Muscle of leg (tissue), 16 donors: ENCODE results near the gene SOX1. TPM values are rescaled to one million over a fixed set of nuclear protein-coding genes. Genes with fewer than 3 reads are reported as not detected.

Experiments
- DNase-seq: peaks from one replicate; pipeline ENCODE4 v3.0.0; 2013
- H3K27ac ChIP-seq: one replicate; pipeline ENCODE4 v1.5.1; 2013; ENCODE audit warnings: mild to moderate bottlenecking, low read length, control low read depth
- H3K27me3 ChIP-seq: one replicate; pipeline ENCODE4 v1.6.1; 2013; ENCODE audit warnings: low read length; ENCODE audit not compliant: control insufficient read depth, insufficient read depth
- H3K36me3 ChIP-seq: one replicate; pipeline ENCODE4 v1.6.1; 2013; ENCODE audit warnings: low read length; ENCODE audit not compliant: control insufficient read depth, insufficient read depth
- H3K4me1 ChIP-seq: one replicate; pipeline ENCODE4 v1.6.1; 2013; ENCODE audit warnings: low read length; ENCODE audit not compliant: control insufficient read depth, insufficient read depth
- H3K4me3 ChIP-seq: one replicate; pipeline ENCODE4 v1.5.1; 2013; ENCODE audit warnings: low read length, control low read depth
- H3K9me3 ChIP-seq: replicated peaks from 2 replicates; pipeline ENCODE4 v1.6.1; 2013; ENCODE audit warnings: low read depth, low read length; ENCODE audit not compliant: control insufficient read depth
- WGBS: methylation state at CpG from one replicate; pipeline ENCODE4 v1.1.5; 2013; ENCODE audit warnings: missing lambda C conversion rate; ENCODE audit not compliant: insufficient coverage; 5-methylcytosine and 5-hydroxymethylcytosine counted together
- long read RNA-seq, 11 donors: transcript quantifications; one replicate each; lab custom pipeline, GENCODE V29; 2026
- polyA plus RNA-seq, 8 donors: library from polyadenylated mRNA; unstranded; fragments of 120-200 nt; gene quantifications; one replicate each; pipeline versions ENCODE4 v1.2.1 to v1.2.3, GENCODE V29; 2013; ENCODE audit warnings: inconsistent platforms in 1 of 8, low replicate concordance in 1 of 8; ENCODE audit not compliant: insufficient read length in 8 of 8, insufficient read depth in 1 of 8
- total RNA-seq: library from RNA; stranded (reverse); fragments of 120-200 nt; gene quantifications from one replicate; pipeline ENCODE4 v1.2.4, GENCODE V29; 2013

Gene SOX1
- total RNA-seq: 0.04 TPM
- polyA plus RNA-seq: under 1 TPM in 2 of 8 donors, not detected in 6; 0.05 to 0.08 TPM
- long read RNA-seq, donor 1: 0 reads
- long read RNA-seq, donor 2: 0 reads
- long read RNA-seq, donor 3: 0 reads
- long read RNA-seq, donor 4: 0 reads
- long read RNA-seq, donor 5: 0 reads
- long read RNA-seq, donor 6: 0 reads
- long read RNA-seq, donor 7: 0 reads
- long read RNA-seq, donor 8: 0 reads
- long read RNA-seq, donor 9: 0 reads
- long read RNA-seq, donor 10: 0 reads
- long read RNA-seq, donor 11: 0 reads

- Histone ChIP-seq H3K4me1 (peaks cover 15% of the 10 kb centered on the region), H3K27ac (no peak within 1 kb of the TSS), H3K36me3 (no peaks in the 10 kb centered on the region), H3K4me3 (peak within 1 kb of the TSS; percentile 17), H3K9me3 (no peaks in the 10 kb centered on the region), H3K27me3 (peaks cover 83% of the 10 kb centered on the region)
- WGBS: 1% methylated on average over 46 of the region's 66 CpGs
- DNase-seq: peak; percentile 34
These were observed at the start of gene SOX1 for GRCh38 chr13:112067116-112067741. Gene SOX1, plus strand, starts transcription at chr13:112067149. Its CDS starts 510 bp downstream, at chr13:112067659.

GRCh38 chr13:112024577-112024976, 42.4 kb upstream of the SOX1 start:
- Histone ChIP-seq H3K9me3 (no peaks in the 10 kb centered on the region), H3K36me3 (no peaks in the 10 kb centered on the region), H3K4me1 (no peaks in the 10 kb centered on the region), H3K4me3 (no peak overlapping the region), H3K27ac (no peak overlapping the region), H3K27me3 (peaks cover 19% of the 10 kb centered on the region)
- 92% methylated on average over 6 of the region's 11 CpGs for WGBS
- no peak for DNase-seq

- no peak for DNase-seq
- H3K9me3 ChIP-seq: no peaks in the 10 kb centered on the region
- H3K27ac ChIP-seq: no peak overlapping the region
- H3K4me1 ChIP-seq: peaks cover 5% of the 10 kb centered on the region
- 81% methylated on average over 11 of the region's 11 CpGs for WGBS
- no peak overlapping the region for H3K4me3 ChIP-seq
- no peaks in the 10 kb centered on the region for H3K36me3 ChIP-seq
- H3K27me3 ChIP-seq: peaks cover 26% of the 10 kb centered on the region
These were observed 39.7 kb upstream of the SOX1 start for GRCh38 chr13:112027250-112027649.

DNA sequence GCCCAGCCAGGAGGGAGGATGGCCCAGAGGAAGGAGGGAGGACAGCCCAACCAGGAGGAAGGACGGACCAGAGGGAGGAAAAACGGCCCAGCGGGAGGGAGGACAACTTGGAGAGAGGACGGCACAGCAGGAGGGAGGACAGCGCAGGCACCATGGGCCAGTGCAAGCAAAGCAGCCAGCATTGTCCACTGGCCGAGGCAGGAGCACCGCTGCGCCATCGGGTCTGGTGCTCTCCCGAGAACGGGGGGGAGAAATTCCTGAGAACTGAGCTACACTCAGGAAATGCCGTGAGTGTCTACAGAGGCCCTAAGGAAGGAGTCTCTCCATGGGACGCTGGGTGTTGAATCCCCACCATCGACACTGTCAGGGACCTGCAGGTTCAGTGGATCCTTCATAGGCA, 38.5 kb upstream of the SOX1 start:
- DNase-seq: no peak
- WGBS: 79% methylated on average over 14 of the region's 14 CpGs
- peaks cover 29% of the 10 kb centered on the region for H3K27me3 ChIP-seq

GRCh38 chr13:112029143-112029542, 37.8 kb upstream of the SOX1 start:
- no peaks in the 10 kb centered on the region for H3K36me3 ChIP-seq
- peaks cover 29% of the 10 kb centered on the region for H3K27me3 ChIP-seq
- WGBS: 90% methylated on average over 11 of the region's 11 CpGs
- no peaks in the 10 kb centered on the region for H3K9me3 ChIP-seq
- no peak for DNase-seq
- no peak overlapping the region for H3K27ac ChIP-seq
- no peak overlapping the region for H3K4me3 ChIP-seq
- H3K4me1 ChIP-seq: peaks cover 16% of the 10 kb centered on the region

More for the DNA sequence above, 38.5 kb upstream of the SOX1 start:
- Histone ChIP-seq H3K27ac (no peak overlapping the region), H3K36me3 (no peaks in the 10 kb centered on the region), H3K4me1 (peaks cover 11% of the 10 kb centered on the region), H3K4me3 (no peak overlapping the region), H3K9me3 (no peaks in the 10 kb centered on the region)

DNA sequence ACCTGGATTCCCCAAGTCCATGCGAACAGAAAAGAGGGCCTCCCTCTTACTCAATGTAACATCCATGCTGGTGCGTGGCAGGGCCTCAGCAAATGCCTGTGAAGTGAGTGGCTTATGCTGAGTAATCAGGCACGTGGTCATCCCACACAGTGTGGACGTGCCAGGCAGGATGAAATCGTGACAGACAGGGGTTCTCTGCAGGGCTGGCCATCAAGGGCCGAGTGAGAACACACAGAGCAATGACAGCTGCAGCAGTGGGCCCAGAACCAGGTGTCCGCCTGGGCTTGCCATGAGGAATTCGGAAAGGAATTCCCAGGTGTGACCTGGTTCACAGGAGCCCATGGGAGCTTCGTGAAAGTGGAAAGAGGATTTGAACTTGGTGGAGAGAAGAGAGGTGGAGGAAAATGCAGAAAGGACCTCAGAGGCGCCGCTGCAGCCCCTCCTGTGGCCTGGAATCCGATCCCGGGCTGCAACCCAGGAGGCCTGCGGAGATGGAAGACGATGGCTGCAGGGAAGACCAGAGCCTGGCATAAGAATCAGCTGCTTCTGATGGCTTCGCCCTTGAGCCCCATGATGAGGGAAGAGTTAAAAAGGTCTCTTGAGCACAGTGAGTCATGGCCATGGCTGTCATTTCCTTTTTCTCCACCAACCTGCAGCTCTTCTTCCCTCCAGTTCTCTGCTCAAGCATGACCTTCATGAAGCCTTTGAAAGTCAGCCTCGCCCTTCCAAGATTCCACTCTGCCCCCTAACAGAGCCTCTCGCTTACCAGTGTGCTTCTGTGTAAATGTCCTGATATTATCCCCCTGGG, 34.6 kb upstream of the SOX1 start:
- Histone ChIP-seq H3K4me3 (no peak overlapping the region), H3K36me3 (no peaks in the 10 kb centered on the region), H3K9me3 (no peaks in the 10 kb centered on the region), H3K4me1 (peaks cover 23% of the 10 kb centered on the region), H3K27ac (no peak overlapping the region), H3K27me3 (peaks cover 19% of the 10 kb centered on the region)
- 42% methylated on average over 17 of the region's 18 CpGs for WGBS
- DNase-seq: peak; percentile 71

GRCh38 chr13:112034231-112034630, 32.7 kb upstream of the SOX1 start:
- peaks cover 26% of the 10 kb centered on the region for H3K27me3 ChIP-seq
- DNase-seq: peak; percentile 86
- H3K9me3 ChIP-seq: no peaks in the 10 kb centered on the region
- 23% methylated on average over 10 of the region's 12 CpGs for WGBS
- H3K36me3 ChIP-seq: no peaks in the 10 kb centered on the region
- H3K4me1 ChIP-seq: peaks cover 23% of the 10 kb centered on the region
- no peak overlapping the region for H3K4me3 ChIP-seq
- H3K27ac ChIP-seq: no peak overlapping the region

DNA sequence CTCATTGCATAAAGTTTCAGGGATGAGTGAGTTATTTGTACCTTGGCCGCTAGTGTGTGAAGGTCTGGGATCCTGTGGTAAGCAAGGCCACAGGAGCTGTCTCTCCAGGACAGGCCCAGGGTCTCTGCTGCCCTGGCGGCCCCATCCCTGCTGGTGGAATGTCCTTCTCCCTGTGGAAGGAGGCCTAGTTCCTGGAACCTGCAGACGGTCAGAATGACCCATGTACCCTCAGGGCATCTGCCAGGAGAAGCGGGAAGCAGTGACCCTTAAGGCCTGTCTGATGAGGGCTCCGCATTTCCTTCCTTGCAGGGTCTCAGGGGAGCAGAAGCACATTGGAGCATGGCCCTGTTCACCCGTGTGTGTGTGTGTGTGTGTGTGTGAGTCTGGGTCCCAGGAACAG, 32.1 kb upstream of the SOX1 start:
- Histone ChIP-seq H3K27me3 (peaks cover 28% of the 10 kb centered on the region), H3K4me3 (no peak overlapping the region), H3K36me3 (no peaks in the 10 kb centered on the region), H3K4me1 (peaks cover 23% of the 10 kb centered on the region), H3K9me3 (no peaks in the 10 kb centered on the region), H3K27ac (no peak overlapping the region)
- 42% methylated on average over 4 of the region's 6 CpGs for WGBS
- no peak for DNase-seq

- no peak for DNase-seq
- no peak overlapping the region for H3K4me3 ChIP-seq
- H3K4me1 ChIP-seq: no peaks in the 10 kb centered on the region
- peaks cover 44% of the 10 kb centered on the region for H3K27me3 ChIP-seq
- no peaks in the 10 kb centered on the region for H3K36me3 ChIP-seq
- WGBS: 75% methylated on average over 3 of the region's 4 CpGs
- H3K27ac ChIP-seq: no peak overlapping the region
- peaks cover 13% of the 10 kb centered on the region for H3K9me3 ChIP-seq
These were observed 24.5 kb upstream of the SOX1 start for GRCh38 chr13:112042496-112042895.

- 45% methylated on average over 6 of the region's 13 CpGs for WGBS
- Histone ChIP-seq H3K4me3 (no peak overlapping the region), H3K4me1 (peaks cover 18% of the 10 kb centered on the region), H3K9me3 (peaks cover 3% of the 10 kb centered on the region), H3K27me3 (peaks cover 80% of the 10 kb centered on the region), H3K36me3 (no peaks in the 10 kb centered on the region), H3K27ac (no peak overlapping the region)
- DNase-seq: no peak
These were observed 14.7 kb upstream of the SOX1 start for GRCh38 chr13:112052213-112052612.
